Stimulated activated CD4-positive, alpha-beta T cell treated with anti-CD3 and anti-CD28 coated beads, Interleukin-15, amount 100 ng/mL, for 24 hours (primary cell): ENCODE measurements around the gene RPP21.
A peak's percentile ranks its signal among the peaks of the same experiment; 100 is the strongest.
"Not testable (repeated sequence)": the region's sequence is repeated elsewhere in the genome, so short reads cannot be mapped to it uniquely, and the experiment has no call there.

Experiments used
- DNase-seq: peaks from one replicate; pipeline ENCODE4 v3.0.0-alpha.2; 2020

RPP21 gene

GRCh38 chr6:30331981-30332380 lies 13.0 kb upstream of the RPP21 start:
- DNase-seq = no peak

GRCh38 chr6:30334075-30334783 lies 10.7 kb upstream of the RPP21 start:
- no peak for DNase-seq

GRCh38 chr6:30340589-30341054 lies 4.3 kb upstream of the RPP21 start:
- no peak for DNase-seq

- DNase-seq = no peak
Observed at GRCh38 chr6:30341218-30341617, 3.7 kb upstream of the RPP21 start.

GRCh38 chr6:30341728-30342127 lies 3.2 kb upstream of the RPP21 start:
- DNase-seq = no peak

- DNase-seq = no peak
Observed at GRCh38 chr6:30344191-30344867, 627 bp upstream of the RPP21 start.

- DNase-seq = no peak
Observed at GRCh38 chr6:30345852-30346251, 896 bp downstream of the RPP21 start.

GRCh38 chr6:30348957-30349356 lies 4.0 kb downstream of the RPP21 start:
- no peak for DNase-seq

- no peak for DNase-seq
Observed at GRCh38 chr6:30349421-30350177, 4.6 kb downstream of the RPP21 start.

- DNase-seq = no peak
Observed at GRCh38 chr6:30350524-30350923, 5.6 kb downstream of the RPP21 start.

- DNase-seq = no peak
Observed at GRCh38 chr6:30352550-30352949, 7.6 kb downstream of the RPP21 start.

- DNase-seq = no peak
Observed at GRCh38 chr6:30355281-30355680, 10.3 kb downstream of the RPP21 start.

GRCh38 chr6:30356536-30356935 lies 11.6 kb downstream of the RPP21 start:
- no peak for DNase-seq

GRCh38 chr6:30357678-30358540 lies 13.0 kb downstream of the RPP21 start:
- DNase-seq = peak; percentile 67

- no peak for DNase-seq
Observed at GRCh38 chr6:30359276-30359675, 14.3 kb downstream of the RPP21 start.

- DNase-seq = no peak
Observed at GRCh38 chr6:30360139-30360538, 15.2 kb downstream of the RPP21 start.

GRCh38 chr6:30361661-30362060 lies 16.7 kb downstream of the RPP21 start:
- no peak for DNase-seq

GRCh38 chr6:30363459-30363858 lies 18.5 kb downstream of the RPP21 start:
- no peak for DNase-seq

- DNase-seq = no peak
Observed at GRCh38 chr6:30364591-30364990, 19.6 kb downstream of the RPP21 start.

- DNase-seq = not testable (repeated sequence)
Observed at GRCh38 chr6:30369280-30369679, 24.3 kb downstream of the RPP21 start.

- no peak for DNase-seq
Observed at GRCh38 chr6:30378290-30378937, 33.5 kb downstream of the RPP21 start.

- no peak for DNase-seq
Observed at GRCh38 chr6:30380464-30380863, 35.5 kb downstream of the RPP21 start.
